Left colon (tissue), 2 donors: Measurements from ENCODE around the gene REXO4. TPM values are rescaled to one million over a fixed set of nuclear protein-coding genes. Genes with fewer than 3 reads are reported as not detected.
"Not testable (repeated sequence)": the region's sequence is repeated elsewhere in the genome, so short reads cannot be mapped to it uniquely, and the experiment has no call there.

Source experiments
- ATAC-seq: fragments of 200-7000 bp; cut with Tn5 transposase; one replicate; pipeline ENCODE4 v1.9.1; 2020; ENCODE audit warnings: mild to moderate bottlenecking, moderate library complexity
- DNase-seq, 2 donors: peaks; one replicate each; pipeline ENCODE4 v3.0.0-alpha.2; 2020
- intact Hi-C, 2 donors: fragments of 100-400 bp; cut with DNase I in 1 of 2; cut with micrococcal nuclease in 1 of 2; formaldehyde crosslinking; loops; one replicate each; pipeline versions ENCODE4 v1.11.2 to v1.14.0; 2022; cut with DNase I, micrococcal nuclease
- total RNA-seq, 2 donors: library from RNA; stranded (reverse); fragmentation: NEBNext Ultra II Directional; extraction: Animal tissue kit (Norgen Biotek cat#: 25700); gene quantifications; one replicate each; pipeline ENCODE4 v1.2.1, GENCODE V29; 2021
- donor health status: DM: no; HTN: no; CAD: no.
- donor health status: DM: yes; HTN: yes; CAD: no.

The REXO4 gene
- total RNA-seq, 2 donors from 2014 or later, result 18.4 to 22.5 TPM

GRCh38 chr9:133377280-133377679 is 40.5 kb downstream of the REXO4 start:
- ATAC-seq, intact Hi-C loops, DNase-seq: not testable (repeated sequence)

- ATAC-seq, result peak; percentile 93
Observed at GRCh38 chr9:133375724-133376654, 41.8 kb downstream of the REXO4 start, which contains the start of the genes STKLD1 and SURF4. Gene STKLD1, plus strand, starts transcription at chr9:133376366. Its CDS starts 108 bp downstream, at chr9:133376474. Gene SURF4, minus strand, starts transcription at chr9:133376060. Its CDS starts 91 bp downstream, at chr9:133375969.

DNA sequence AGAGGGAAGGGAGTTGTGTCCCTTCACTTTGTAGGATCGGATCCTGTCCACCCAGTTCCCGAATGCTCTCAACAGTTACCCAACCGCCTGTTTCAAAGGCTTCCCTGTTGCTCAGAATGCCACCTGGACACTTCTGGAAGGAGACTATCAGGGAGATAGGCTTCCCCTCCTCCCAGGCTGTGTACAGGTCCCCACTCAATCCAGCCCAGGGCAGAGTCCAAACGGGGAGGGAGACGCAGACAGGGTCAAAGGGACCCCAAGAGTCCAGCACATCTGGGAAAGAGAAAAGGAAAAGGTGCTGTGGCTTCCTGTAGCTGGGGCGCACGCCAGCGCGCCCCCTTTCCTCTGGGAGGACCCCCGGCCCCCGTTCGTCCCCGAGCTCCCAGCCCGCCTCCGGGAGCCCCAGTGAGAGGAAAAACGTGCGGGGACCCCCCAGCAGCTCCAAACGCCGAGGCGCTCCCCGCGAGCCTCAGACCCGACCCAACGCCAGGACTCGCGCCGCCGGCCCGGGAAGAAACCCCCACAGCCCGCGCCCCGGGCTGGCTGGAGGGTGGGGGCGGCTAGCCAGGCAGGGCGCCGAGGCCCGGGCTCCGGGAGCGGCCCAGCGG is 42.6 kb downstream of the REXO4 start:
- ATAC-seq (peak; percentile 56), DNase-seq (peak; percentile 59 to 65)
- intact Hi-C loops, result no loop called here

More at GRCh38 chr9:133375724-133376654, 41.8 kb downstream of the REXO4 start, which contains the start of the genes STKLD1 and SURF4:
- intact Hi-C loops, result no loop called here
- DNase-seq, result peak; percentile 94 to 98

DNA sequence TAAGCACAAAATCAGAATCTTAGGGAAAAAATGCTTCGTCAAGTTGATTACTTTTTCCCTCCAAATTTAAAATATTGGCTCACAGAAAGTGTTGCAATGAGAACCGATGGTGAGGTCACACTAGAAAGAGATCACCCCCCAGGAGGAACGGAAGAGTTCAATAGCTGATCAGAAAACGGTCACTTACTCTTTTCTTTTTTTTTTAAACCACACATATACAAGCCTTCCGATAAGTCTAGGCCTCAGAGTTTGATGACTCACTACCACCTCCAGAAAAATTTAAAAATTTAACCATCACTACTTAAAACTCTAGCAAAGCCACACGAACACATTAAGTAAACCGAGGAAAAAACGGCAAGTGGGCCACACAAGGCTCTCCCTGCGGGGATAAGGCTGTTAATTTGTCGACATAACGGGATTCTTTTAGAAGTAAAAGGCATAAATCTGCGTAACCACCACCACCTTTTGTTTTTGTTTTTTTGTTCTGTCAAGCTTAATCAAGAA is 43.1 kb downstream of the REXO4 start:
- intact Hi-C loops, result no loop called here
- ATAC-seq, result no peak

DNA sequence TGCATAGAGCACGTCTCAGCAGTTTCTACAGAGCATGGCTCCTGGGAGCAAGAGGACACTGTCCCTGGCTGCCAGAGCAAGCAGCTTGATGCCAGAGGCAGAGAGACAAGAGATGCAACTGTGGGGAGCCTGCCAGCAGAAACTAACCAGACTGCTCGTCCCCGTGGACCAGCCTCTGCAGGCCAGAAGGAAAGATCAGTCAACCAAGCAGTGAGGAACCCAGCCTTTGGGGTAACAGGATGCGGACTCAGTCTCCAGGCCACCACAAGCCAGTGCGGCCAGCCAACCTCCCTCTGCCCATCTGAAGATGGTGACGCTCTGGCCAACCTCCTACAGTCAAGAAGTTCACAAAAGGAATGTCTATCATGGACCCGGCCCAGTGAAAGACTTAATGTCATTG is 45.7 kb downstream of the REXO4 start:
- ATAC-seq, result no peak
- DNase-seq, result no peak
- intact Hi-C loops, result no loop called here

More for the DNA sequence above, 43.1 kb downstream of the REXO4 start:
- no peak for DNase-seq

GRCh38 chr9:133371261-133371711 is 46.5 kb downstream of the REXO4 start:
- intact Hi-C loops, result no loop called here
- DNase-seq (no peak), ATAC-seq (no peak)

GRCh38 chr9:133370685-133371084 is 47.1 kb downstream of the REXO4 start:
- DNase-seq (no peak), ATAC-seq (no peak)
- intact Hi-C loops, result no loop called here

DNA sequence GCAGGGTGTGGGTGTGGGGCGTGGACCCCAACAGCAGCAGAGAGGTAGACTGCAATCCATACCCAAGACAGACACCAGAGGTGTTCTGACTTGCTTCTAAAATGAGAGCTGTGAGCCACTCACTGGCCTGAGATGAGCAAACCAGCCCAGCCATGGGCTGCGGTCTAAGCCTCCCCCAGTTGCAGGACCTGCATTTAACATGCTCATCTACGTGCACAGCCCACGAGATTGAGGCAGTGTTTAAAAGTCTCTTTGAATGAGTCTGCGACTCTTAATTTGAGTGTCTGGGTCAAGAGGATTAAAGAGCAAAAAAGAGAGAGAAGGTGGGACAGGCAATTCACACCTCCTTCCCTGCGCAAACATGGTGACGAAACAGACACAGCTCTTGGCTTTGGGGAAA is 47.9 kb downstream of the REXO4 start:
- ATAC-seq, result no peak
- DNase-seq, result no peak
- intact Hi-C loops, result no loop called here

DNA sequence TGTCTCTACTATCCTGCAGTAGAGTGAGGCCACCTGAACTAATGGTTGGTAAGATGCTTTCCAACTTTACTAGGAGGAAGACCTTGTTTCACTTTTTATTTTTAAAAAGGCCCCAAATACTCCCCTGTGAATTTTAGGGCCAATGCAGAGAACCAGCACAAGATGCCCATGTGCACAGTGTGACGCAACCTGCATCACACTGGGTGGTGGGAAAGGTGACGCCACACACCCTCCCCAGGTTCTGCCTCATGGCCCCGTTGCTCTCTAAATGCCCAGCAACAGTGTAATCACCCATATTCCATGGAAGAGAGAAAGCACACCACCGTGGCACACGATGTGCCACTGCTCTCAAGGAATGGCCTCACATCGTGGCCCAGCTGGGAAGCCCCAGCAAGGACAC is 48.4 kb downstream of the REXO4 start:
- intact Hi-C loops, result no loop called here

DNA sequence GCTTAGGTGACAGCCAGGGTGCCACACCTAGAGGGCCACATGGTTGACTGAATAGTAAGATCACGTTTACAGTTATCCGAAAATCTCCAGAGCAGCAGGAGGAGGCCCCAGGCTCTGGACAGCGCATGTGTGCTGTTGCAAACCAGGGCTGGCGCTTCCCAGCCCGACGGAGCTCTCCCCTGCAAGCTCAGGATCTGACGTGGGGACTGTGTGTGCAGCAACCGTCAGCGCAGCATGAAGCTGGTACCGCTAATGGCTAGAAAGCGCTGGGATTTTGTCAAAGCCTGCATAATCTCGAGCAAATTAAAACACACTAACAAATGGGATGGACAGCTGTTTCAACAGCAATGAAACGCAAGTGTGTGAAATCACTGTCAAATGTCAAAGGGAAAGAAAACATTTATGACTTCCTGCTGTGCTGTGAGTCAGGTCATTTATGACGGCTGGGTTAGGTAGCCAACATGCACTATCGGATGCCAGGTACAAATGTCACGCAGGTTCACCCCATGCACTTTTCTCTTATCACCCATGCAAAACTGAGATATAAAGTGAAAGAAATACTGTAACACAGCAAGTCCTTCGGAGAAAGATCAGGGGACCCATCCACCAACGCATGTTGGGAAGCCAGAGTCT is 49.4 kb downstream of the REXO4 start:
- intact Hi-C loops, result no loop called here
- ATAC-seq (peak; percentile 94), DNase-seq (no peak)

More for the DNA sequence above, 48.4 kb downstream of the REXO4 start:
- no peak for ATAC-seq
- DNase-seq, result no peak

DNA sequence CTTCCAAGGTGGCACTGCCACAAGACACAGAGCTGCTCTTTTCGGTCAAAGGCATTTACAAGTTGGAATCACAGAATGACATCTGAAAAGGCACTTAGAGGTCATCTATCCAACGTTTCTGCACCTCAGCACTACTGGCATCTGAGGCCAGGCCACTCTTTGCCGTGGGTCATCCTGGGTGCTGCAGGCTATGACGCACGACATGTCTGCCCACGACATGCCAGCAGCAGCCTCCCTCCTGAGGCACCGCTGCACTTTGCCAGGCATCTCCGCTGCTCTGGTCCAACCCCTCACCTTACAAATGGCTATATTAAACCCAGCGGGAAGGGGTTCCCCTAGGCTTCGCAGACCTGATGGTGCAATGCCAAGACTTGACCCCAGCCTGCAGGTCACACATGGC is 50.0 kb downstream of the REXO4 start:
- intact Hi-C loops, result no loop called here
- DNase-seq, result no peak
- no peak for ATAC-seq

- no peak for DNase-seq
- intact Hi-C loops, result no loop called here
- no peak for ATAC-seq
Observed at GRCh38 chr9:133367221-133367620, 50.6 kb downstream of the REXO4 start.

GRCh38 chr9:133366435-133366834 is 51.4 kb downstream of the REXO4 start:
- intact Hi-C loops, result no loop called here
- ATAC-seq (no peak), DNase-seq (no peak)

- no peak for DNase-seq
- intact Hi-C loops, result no loop called here
- no peak for ATAC-seq
Observed at GRCh38 chr9:133362359-133363044, 55.3 kb downstream of the REXO4 start.

DNA sequence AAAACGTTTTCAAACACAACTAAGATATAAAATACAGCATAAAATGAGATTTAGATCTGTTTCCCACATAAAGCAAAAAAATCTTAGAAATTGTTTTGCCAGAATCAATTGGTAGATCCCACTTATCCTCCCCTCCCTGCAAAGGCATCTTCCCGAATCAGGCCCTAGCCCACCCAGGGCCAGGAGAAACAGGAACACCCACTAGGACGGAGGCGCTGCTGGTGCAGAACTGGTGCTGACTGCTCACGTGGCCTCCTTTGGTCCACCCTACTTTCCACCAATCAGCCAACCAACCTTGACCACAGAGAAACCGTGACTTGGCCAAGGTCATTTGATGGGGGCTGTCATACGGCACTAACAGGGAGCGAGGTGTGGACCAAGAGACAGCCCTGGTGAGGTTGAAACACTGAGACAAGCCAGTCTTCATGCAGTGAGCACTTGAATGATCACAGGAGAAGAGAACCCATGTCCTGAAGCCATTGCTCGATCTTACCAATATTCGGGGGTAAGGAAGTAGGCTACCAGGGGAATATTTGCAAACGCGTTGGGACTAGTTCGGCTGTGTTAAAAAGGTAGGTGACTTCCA is 56.2 kb downstream of the REXO4 start:
- ATAC-seq, result no peak
- intact Hi-C loops, result no loop called here
- DNase-seq, result no peak

DNA sequence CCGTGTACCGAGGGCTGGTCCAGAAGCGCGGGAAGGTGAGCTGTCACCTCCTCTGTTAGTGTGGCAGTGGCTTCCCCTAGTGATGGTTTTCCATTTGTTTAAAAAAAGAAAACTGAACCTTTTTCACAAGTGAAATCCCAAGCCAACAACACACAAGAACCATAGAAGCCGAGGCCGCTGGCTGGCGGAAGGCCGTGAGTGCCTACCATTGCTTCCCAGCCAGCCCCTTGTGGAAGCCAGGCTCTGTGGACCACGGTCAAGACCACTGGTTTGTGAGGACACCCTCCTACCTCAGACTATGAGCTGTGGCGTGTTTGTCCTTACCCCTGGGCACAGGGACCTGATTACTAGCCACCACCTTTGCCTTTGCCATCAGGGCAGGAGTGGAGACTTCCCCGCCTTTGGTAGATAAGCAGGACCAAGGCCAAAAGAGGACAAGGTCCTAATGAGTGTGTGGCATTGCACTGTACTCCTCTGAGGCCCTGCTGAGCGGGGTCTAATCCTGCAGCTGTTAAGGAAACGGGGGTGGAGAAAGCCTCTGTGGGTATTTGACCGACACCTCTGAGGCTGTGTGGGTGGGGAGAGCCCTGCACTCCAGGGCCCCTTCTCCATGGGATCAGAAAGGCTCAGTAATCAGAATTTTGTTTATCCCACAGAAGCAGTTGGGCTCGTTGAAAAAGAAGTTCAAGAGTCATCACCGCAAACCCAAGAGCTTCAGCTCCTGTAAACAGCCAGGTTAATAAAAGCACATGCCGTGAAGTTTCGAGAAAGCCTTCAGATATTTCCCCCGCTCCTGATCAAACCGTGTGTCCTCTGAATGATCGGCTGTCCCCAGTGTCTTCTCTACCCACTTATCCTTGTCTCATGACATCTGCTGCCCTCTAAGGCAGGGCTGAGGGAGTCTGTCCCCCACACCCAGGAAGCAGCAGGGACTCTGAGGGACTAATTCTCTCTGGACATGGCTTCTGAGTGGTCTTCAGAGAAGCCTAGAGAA is 57.1 kb downstream of the REXO4 start:
- intact Hi-C loops, result no loop called here
- DNase-seq (no peak), ATAC-seq (no peak)
